Activated effector memory CD4-positive, alpha-beta T cell treated with anti-CD3 and anti-CD28 coated beads, Interleukin-2, amount 50 U/mL, for 16 hours (primary cell): ENCODE results near the gene CD81.
A peak's percentile ranks its signal among the peaks of the same experiment; 100 is the strongest.

Experiments used
- DNase-seq: peaks from one replicate; pipeline ENCODE4 v3.0.0-alpha.2; 2020

CD81 gene

GRCh38 chr11:2423157-2424025 is 46.3 kb downstream of the CD81 start:
- DNase-seq: no peak

GRCh38 chr11:2424811-2425495 is 47.8 kb downstream of the CD81 start:
- no peak for DNase-seq

GRCh38 chr11:2425506-2425905 is 48.4 kb downstream of the CD81 start:
- no peak for DNase-seq

GRCh38 chr11:2426221-2426620 is 49.1 kb downstream of the CD81 start:
- no peak for DNase-seq

- DNase-seq: no peak
Measured at GRCh38 chr11:2426826-2427521, 49.9 kb downstream of the CD81 start.

GRCh38 chr11:2427721-2428321 is 50.7 kb downstream of the CD81 start:
- DNase-seq: no peak

GRCh38 chr11:2428322-2428795 is 51.2 kb downstream of the CD81 start:
- peak; percentile 94 for DNase-seq

GRCh38 chr11:2431395-2431794 is 54.3 kb downstream of the CD81 start:
- no peak for DNase-seq

- DNase-seq: no peak
Measured at GRCh38 chr11:2432171-2432621, 55.1 kb downstream of the CD81 start.

GRCh38 chr11:2432628-2433071 is 55.5 kb downstream of the CD81 start:
- DNase-seq: no peak

- no peak for DNase-seq
Measured at GRCh38 chr11:2433106-2433925, 56.2 kb downstream of the CD81 start.

- DNase-seq: no peak
Measured at GRCh38 chr11:2434008-2434407, 56.9 kb downstream of the CD81 start.

- DNase-seq: no peak
Measured at GRCh38 chr11:2434506-2435255, 57.6 kb downstream of the CD81 start.

- DNase-seq: no peak
Measured at GRCh38 chr11:2435288-2436012, 58.3 kb downstream of the CD81 start.

- DNase-seq: no peak
Measured at GRCh38 chr11:2436013-2436520, 59.0 kb downstream of the CD81 start.

GRCh38 chr11:2436521-2437031 is 59.5 kb downstream of the CD81 start:
- no peak for DNase-seq

GRCh38 chr11:2437516-2437915 is 60.4 kb downstream of the CD81 start:
- DNase-seq: no peak

- DNase-seq: no peak
Measured at GRCh38 chr11:2439820-2440219, 62.7 kb downstream of the CD81 start.

- no peak for DNase-seq
Measured at GRCh38 chr11:2440646-2441045, 63.5 kb downstream of the CD81 start.

- DNase-seq: no peak
Measured at GRCh38 chr11:2441171-2441570, 64.1 kb downstream of the CD81 start.
